ENCODE results near the gene STRN3. TPM values are rescaled to one million over a fixed set of nuclear protein-coding genes. Genes with fewer than 3 reads are reported as not detected.

The STRN3 gene
- total RNA-seq, 4 donors from 2014 or later, result 68.4 to 99.6 (median 77.2) TPM

DNA sequence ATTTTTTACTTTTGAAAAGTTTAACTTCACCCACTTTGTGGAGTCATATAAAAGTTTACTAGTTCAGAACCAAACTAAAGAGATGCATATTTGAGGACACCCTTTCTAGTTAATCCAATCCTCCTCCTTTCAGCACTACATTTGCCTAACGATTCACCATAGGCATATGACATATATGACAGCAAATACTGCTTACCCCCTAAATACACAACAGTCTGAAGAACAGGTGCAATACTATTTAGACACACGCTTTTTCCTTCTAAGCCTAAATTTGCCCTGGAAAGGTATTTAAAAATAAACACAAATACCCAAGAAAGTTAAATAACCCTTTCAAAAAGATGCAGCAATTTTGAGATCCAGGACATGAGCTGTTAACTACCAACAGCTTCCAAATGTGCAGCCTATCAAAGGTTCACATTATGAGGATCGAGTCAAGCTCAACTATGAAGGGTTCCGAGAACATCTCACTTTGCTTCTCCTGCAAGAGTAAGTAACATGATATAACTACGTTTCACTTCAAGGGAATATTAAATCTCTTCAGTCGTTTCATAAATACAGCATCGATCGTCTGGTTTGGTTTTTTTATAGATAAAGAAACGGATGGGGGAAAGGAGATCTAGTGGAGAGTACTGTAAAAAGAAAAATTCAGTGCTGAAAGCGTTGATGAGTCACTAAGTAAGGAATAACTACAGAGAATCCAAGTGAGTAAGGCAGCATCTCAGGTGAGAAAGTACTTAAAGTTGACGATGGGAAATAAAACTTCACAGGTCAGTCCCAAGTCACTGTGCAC lies 1.4 kb downstream of the STRN3 start:
- Histone ChIP-seq H3K27ac (peak overlapping the region; percentile 98 to 100 (median 100)), H3K4me1 (peaks cover 0 to 64% (median 0%) of the 10 kb centered on the region in 3 donors), H3K9me3 (no peaks in the 10 kb centered on the region), H3K4me3 (peak overlapping the region; percentile 94 to 98), H3K27me3 (no peaks in the 10 kb centered on the region), H3K36me3 (no peaks in the 10 kb centered on the region)
- ATAC-seq, result no peak
- 3% methylated on average over 10 to 11 of the region's 11 CpGs for WGBS, 2 donors (ENCODE audit: low coverage in 1 of 2)
- TF ChIP-seq POLR2AphosphoS5 (IDR thresholded peaks at IDR 0.05), result no peak
- no peak for TF ChIP-seq EP300 (IDR thresholded peaks at IDR 0.05)
- no peak for TF ChIP-seq CTCF (IDR thresholded peaks at IDR 0.05)
- TF ChIP-seq POLR2A (IDR thresholded peaks at IDR 0.05), result no peak

- TF ChIP-seq EP300 (IDR thresholded peaks at IDR 0.05) (no peak), CTCF (IDR thresholded peaks at IDR 0.05) (no peak)
- Histone ChIP-seq H3K27me3 (no peaks in the 10 kb centered on the region), H3K36me3 (no peaks in the 10 kb centered on the region), H3K9me3 (no peaks in the 10 kb centered on the region), H3K4me3 (peak overlapping the region; percentile 94 to 98), H3K27ac (peak overlapping the region in 3 of 4 donors; percentile 3 to 100 (median 99)), H3K4me1 (peaks cover 0 to 70% (median 0%) of the 10 kb centered on the region in 3 donors)
- no peak for ATAC-seq
Measured at GRCh38 chr14:31024010-31024480, 2.1 kb downstream of the STRN3 start.

DNA sequence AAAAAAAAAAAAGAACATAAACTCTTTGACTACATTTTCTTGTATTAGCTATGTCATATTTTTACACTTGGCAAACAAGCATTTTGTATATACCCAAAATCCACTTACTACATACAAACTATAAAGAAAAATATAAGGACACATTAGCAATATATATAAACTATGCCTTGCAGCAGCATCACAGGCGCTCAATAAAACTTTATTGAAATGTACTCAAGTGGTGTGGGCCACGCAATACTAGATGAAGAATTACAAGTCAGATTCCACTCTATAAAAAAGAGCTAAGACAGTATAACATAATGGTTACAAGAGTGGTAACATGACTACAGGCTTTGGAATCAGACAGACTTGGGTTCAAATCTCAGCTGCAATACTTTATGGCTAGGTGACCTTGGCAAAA lies 3.8 kb downstream of the STRN3 start:
- Histone ChIP-seq H3K4me1 (peaks cover 0 to 74% (median 0%) of the 10 kb centered on the region in 3 donors), H3K27me3 (no peaks in the 10 kb centered on the region), H3K27ac (peak overlapping the region in 1 of 4 donors; percentile 26), H3K36me3 (peaks cover 0 to 8% of the 10 kb centered on the region in 2 donors), H3K4me3 (no peak overlapping the region), H3K9me3 (no peaks in the 10 kb centered on the region)
- WGBS, 2 donors (ENCODE audit: low coverage in 1 of 2), result 71 to 100% methylated on average over 2 of the region's 2 CpGs
- no peak for ATAC-seq
- TF ChIP-seq POLR2A (IDR thresholded peaks at IDR 0.05), result no peak
- no peak for TF ChIP-seq EP300 (IDR thresholded peaks at IDR 0.05)
- TF ChIP-seq POLR2AphosphoS5 (IDR thresholded peaks at IDR 0.05), result no peak
- TF ChIP-seq CTCF (IDR thresholded peaks at IDR 0.05), result no peak

- Histone ChIP-seq H3K27me3 (no peaks in the 10 kb centered on the region), H3K9me3 (no peaks in the 10 kb centered on the region), H3K27ac (no peak overlapping the region), H3K4me3 (no peak overlapping the region), H3K36me3 (peaks cover 0 to 8% of the 10 kb centered on the region in 2 donors), H3K4me1 (peaks cover 0 to 71% (median 0%) of the 10 kb centered on the region in 3 donors)
- TF ChIP-seq CTCF (IDR thresholded peaks at IDR 0.05), result no peak
- no peak for TF ChIP-seq EP300 (IDR thresholded peaks at IDR 0.05)
- peak; percentile 15 for TF ChIP-seq POLR2AphosphoS5 (IDR thresholded peaks at IDR 0.05)
- 64 to 83% methylated on average over 4 of the region's 4 CpGs for WGBS, 2 donors (ENCODE audit: low coverage in 1 of 2)
- ATAC-seq, result no peak
Measured at GRCh38 chr14:31021576-31021949, 4.6 kb downstream of the STRN3 start.

All from gastroesophageal sphincter (tissue), 4 donors.